ENCODE data around the gene PELI1.

PELI1 gene

DNA sequence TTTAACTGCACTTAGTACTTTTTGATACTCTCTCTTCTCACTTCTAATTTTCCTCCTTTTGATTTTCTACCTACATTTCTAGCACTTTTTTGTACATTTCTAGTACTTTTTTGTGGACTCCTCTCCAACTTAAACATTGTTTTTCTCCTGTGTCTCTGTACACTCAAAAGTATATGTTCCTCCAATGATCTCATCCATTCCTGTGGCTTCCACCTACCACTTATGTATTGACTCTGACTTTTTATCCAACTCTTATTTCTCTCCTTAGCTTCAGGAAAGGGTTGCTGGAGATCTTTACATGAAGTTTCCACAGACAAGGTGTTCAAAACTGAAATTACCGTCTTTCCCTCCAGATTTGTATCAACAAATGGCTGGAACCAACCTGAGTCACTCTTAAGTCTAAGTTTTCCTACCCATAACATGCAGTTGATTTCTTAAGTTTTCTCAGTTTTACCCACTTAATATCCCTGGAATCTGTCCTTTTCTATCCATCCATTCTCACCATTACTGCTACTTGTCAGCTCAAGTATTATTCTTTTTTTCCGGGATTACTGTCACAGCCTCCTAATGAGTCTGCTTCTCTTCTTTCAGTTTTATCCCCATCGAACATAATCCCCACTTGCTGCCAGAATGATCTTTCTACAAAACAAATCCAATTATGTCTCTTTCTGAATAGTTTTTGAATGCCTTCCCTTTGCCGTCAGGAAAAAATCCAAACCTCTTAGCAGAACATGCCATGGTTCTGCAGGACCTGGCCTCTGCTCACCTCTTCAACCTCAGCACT, 22.6 kb upstream of the PELI1 start:
- Histone ChIP-seq H3K36me3 (ENCODE audit: control insufficient read depth in 2 of 2, insufficient read depth in 1 of 2, low read length in 2 of 2) (no peaks in the 10 kb centered on the region), H3K4me3 (ENCODE audit: low read depth, low read length) (no peak overlapping the region), H3K27ac (ENCODE audit: extremely low read depth, low read depth, low read length) (no peak overlapping the region), H3K4me1 (ENCODE audit: control insufficient read depth, insufficient read depth, low read length) (0 out of 2 replicates have a peak, but pooled peaks cover 2% of the 10 kb centered on the region), H3K9me3 (ENCODE audit: control insufficient read depth, insufficient read depth, low read depth, low read length) (no peaks in the 10 kb centered on the region)
- CTCF ChIA-PET, result interaction anchor here (0.8 kb wide), 1 partner anchor 117 kb away, joined by 3 read pairs; no protein-coding TSS in a partner anchor
- POLR2A ChIA-PET, result no interaction called here
- TF ChIP-seq ZBTB26 (tag by site-specific recombination; optimal IDR thresholded peaks at IDR 0.05), result no peak
- TF ChIP-seq ZNF585B (tag by site-specific recombination; IDR thresholded peaks at IDR 0.05), result 0 out of 2 replicates have a peak, but pooled peaks have one; percentile 4

- no peak overlapping the region for H3K4me3 ChIP-seq (ENCODE audit: low read depth, low read length)
- no peaks in the 10 kb centered on the region for H3K36me3 ChIP-seq (ENCODE audit: control insufficient read depth in 2 of 2, insufficient read depth in 1 of 2, low read length in 2 of 2)
- TF ChIP-seq SP3 (tag by site-specific recombination; IDR thresholded peaks at IDR 0.05) (no peak), ZNF23 (tag by site-specific recombination; IDR thresholded peaks at IDR 0.05; ENCODE audit: borderline replicate concordance) (no peak)
- TF ChIP-seq, protein P1, sequence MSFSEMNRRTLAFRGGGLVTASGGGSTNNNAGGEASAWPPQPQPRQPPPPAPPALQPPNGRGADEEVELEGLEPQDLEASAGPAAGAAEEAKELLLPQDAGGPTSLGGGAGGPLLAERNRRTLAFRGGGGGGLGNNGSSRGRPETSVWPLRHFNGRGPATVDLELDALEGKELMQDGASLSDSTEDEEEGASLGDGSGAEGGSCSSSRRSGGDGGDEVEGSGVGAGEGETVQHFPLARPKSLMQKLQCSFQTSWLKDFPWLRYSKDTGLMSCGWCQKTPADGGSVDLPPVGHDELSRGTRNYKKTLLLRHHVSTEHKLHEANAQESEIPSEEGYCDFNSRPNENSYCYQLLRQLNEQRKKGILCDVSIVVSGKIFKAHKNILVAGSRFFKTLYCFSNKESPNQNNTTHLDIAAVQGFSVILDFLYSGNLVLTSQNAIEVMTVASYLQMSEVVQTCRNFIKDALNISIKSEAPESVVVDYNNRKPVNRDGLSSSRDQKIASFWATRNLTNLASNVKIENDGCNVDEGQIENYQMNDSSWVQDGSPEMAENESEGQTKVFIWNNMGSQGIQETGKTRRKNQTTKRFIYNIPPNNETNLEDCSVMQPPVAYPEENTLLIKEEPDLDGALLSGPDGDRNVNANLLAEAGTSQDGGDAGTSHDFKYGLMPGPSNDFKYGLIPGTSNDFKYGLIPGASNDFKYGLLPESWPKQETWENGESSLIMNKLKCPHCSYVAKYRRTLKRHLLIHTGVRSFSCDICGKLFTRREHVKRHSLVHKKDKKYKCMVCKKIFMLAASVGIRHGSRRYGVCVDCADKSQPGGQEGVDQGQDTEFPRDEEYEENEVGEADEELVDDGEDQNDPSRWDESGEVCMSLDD (tag by site-specific recombination; IDR thresholded peaks at IDR 0.05), result no peak
- H3K27ac ChIP-seq (ENCODE audit: extremely low read depth, low read depth, low read length), result no peak overlapping the region
- 0 out of 2 replicates have a peak, but pooled peaks cover 2% of the 10 kb centered on the region for H3K4me1 ChIP-seq (ENCODE audit: control insufficient read depth, insufficient read depth, low read length)
- CTCF ChIA-PET, result no interaction called here
- POLR2A ChIA-PET, result no interaction called here
- H3K9me3 ChIP-seq (ENCODE audit: control insufficient read depth, insufficient read depth, low read depth, low read length), result no peaks in the 10 kb centered on the region
Observed at GRCh38 chr2:64166212-64166611, 22.0 kb upstream of the PELI1 start.

GRCh38 chr2:64165706-64166105, 21.5 kb upstream of the PELI1 start:
- ChIA-PET POLR2A (no interaction called here), CTCF (no interaction called here)
- TF ChIP-seq ZNF366 (tag by site-specific recombination; conservative IDR thresholded peaks at IDR 0.05), result no peak
- no peak for TF ChIP-seq ZNF362 (tag by site-specific recombination; IDR thresholded peaks at IDR 0.05)
- no peak for TF ChIP-seq ZNF37A (tag by site-specific recombination; IDR thresholded peaks at IDR 0.05)
- no peak for TF ChIP-seq ZNF488 (tag by site-specific recombination; IDR thresholded peaks at IDR 0.05)
- TF ChIP-seq GLIS1 (tag by site-specific recombination; IDR thresholded peaks at IDR 0.05), result peak; percentile 45; the same call in 1 of the 2 replicates
- no peak for TF ChIP-seq ZSCAN23 (tag by site-specific recombination; IDR thresholded peaks at IDR 0.05)
- TF ChIP-seq ZFP69B (tag by site-specific recombination; IDR thresholded peaks at IDR 0.05), result no peak
- TF ChIP-seq, protein P2, sequence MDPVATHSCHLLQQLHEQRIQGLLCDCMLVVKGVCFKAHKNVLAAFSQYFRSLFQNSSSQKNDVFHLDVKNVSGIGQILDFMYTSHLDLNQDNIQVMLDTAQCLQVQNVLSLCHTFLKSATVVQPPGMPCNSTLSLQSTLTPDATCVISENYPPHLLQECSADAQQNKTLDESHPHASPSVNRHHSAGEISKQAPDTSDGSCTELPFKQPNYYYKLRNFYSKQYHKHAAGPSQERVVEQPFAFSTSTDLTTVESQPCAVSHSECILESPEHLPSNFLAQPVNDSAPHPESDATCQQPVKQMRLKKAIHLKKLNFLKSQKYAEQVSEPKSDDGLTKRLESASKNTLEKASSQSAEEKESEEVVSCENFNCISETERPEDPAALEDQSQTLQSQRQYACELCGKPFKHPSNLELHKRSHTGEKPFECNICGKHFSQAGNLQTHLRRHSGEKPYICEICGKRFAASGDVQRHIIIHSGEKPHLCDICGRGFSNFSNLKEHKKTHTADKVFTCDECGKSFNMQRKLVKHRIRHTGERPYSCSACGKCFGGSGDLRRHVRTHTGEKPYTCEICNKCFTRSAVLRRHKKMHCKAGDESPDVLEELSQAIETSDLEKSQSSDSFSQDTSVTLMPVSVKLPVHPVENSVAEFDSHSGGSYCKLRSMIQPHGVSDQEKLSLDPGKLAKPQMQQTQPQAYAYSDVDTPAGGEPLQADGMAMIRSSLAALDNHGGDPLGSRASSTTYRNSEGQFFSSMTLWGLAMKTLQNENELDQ (tag by site-specific recombination; IDR thresholded peaks at IDR 0.05; ENCODE audit: low read depth), result no peak
- 0 out of 2 replicates have a peak, but pooled peaks have one; percentile 11 for TF ChIP-seq ZNF585B (tag by site-specific recombination; IDR thresholded peaks at IDR 0.05)
- no peak for TF ChIP-seq ZNF138 (tag by site-specific recombination; IDR thresholded peaks at IDR 0.05; ENCODE audit: borderline replicate concordance)
- TF ChIP-seq ZNF214 (tag by site-specific recombination; IDR thresholded peaks at IDR 0.05; ENCODE audit: borderline replicate concordance), result no peak
- 0 out of 2 replicates have a peak, but pooled peaks have one; percentile 16 for TF ChIP-seq ZBTB17 (tag by site-specific recombination; IDR thresholded peaks at IDR 0.05)
- no peak for TF ChIP-seq ZNF404 (tag by site-specific recombination; IDR thresholded peaks at IDR 0.05)
- TF ChIP-seq, protein P1 (tag by site-specific recombination; IDR thresholded peaks at IDR 0.05), result no peak
- Histone ChIP-seq H3K36me3 (ENCODE audit: control insufficient read depth in 2 of 2, insufficient read depth in 1 of 2, low read length in 2 of 2) (no peaks in the 10 kb centered on the region), H3K27ac (ENCODE audit: extremely low read depth, low read depth, low read length) (no peak overlapping the region), H3K9me3 (ENCODE audit: control insufficient read depth, insufficient read depth, low read depth, low read length) (no peaks in the 10 kb centered on the region), H3K4me1 (ENCODE audit: control insufficient read depth, insufficient read depth, low read length) (0 out of 2 replicates have a peak, but pooled peaks cover 2% of the 10 kb centered on the region), H3K4me3 (ENCODE audit: low read depth, low read length) (no peak overlapping the region)
